OCI-LY1 (cell line): ENCODE data around the gene TSPAN4.

ENCODE experiments used
- EZH2 ChIP-seq: fragments of 200-600 bp; sonication (generic), shearing (Covaris generic); IDR thresholded peaks from 2 replicates; pipeline ENCODE4 v1.8.0; 2017; ENCODE audit warnings: borderline replicate concordance, mixed run types, mild to moderate bottlenecking, antibody characterized with exemption, low read length, moderate library complexity, mixed read lengths
- TF ChIP-seq, protein P1 (sequence below): fragments of 200-600 bp; sonication (generic), shearing (Covaris generic); IDR thresholded peaks from 2 replicates; pipeline ENCODE4 v1.5.1; 2017; ENCODE audit warnings: mild to moderate bottlenecking, antibody characterized with exemption, low read length, moderate library complexity, mixed read lengths

DNA sequence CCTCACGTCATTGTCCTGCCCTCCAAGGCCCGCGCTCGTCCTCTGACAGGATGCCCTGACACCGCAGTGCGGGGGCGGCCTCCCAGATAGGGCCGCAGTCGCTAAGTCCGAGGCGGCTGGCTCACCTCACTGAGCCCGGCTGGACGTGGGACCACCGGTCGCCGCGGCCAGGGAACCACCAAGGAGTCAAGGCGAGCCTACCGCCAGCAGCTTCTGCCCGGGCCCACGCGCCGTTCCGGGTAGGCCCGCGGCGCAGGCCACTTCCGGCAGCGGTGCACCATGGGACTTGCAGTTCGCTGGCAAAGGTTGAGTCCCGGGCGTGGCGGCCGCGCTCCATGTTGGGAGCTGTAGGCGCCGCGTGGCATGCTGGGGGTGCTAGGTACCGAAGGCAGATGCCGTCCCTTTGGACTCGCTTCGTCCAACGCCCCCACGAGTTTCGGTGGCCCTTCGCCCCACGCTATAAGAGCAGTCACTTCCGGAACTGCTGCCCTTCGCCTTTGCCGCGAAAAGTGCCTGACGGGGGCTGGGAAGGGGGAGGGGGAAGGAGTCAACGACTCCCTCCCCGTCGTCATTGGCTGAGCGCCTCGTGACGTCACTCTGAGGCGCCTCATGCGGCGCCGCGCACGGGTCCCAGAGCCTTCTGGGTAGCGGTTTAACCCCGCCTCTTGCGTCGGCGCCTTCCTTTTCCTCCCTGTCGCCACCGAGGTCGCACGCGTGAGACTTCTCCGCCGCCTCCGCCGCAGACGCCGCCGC lies 33.2 kb upstream of the TSPAN4 start, which contains the start of gene RPLP2:
- TF ChIP-seq, protein P1, sequence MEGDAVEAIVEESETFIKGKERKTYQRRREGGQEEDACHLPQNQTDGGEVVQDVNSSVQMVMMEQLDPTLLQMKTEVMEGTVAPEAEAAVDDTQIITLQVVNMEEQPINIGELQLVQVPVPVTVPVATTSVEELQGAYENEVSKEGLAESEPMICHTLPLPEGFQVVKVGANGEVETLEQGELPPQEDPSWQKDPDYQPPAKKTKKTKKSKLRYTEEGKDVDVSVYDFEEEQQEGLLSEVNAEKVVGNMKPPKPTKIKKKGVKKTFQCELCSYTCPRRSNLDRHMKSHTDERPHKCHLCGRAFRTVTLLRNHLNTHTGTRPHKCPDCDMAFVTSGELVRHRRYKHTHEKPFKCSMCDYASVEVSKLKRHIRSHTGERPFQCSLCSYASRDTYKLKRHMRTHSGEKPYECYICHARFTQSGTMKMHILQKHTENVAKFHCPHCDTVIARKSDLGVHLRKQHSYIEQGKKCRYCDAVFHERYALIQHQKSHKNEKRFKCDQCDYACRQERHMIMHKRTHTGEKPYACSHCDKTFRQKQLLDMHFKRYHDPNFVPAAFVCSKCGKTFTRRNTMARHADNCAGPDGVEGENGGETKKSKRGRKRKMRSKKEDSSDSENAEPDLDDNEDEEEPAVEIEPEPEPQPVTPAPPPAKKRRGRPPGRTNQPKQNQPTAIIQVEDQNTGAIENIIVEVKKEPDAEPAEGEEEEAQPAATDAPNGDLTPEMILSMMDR: no peak
- TF ChIP-seq EZH2: no peak
